HepG2 (cell line): ENCODE measurements around the gene RNPEPL1. TPM values are rescaled to one million over a fixed set of nuclear protein-coding genes. Genes with fewer than 3 reads are reported as not detected.

Experiments used
- ARID3A ChIP-seq: IDR thresholded peaks from 2 replicates; pipeline ENCODE4 v1.6.1; 2012; ENCODE audit warnings: low read depth, low read length, improper control_type of control experiment
- CENPT ChIP-seq: sonication (generic); formaldehyde crosslinking; IDR thresholded peaks from 2 replicates; pipeline ENCODE4 v1.8.0; 2022; ENCODE audit warnings: low read depth, mild to moderate bottlenecking, moderate library complexity, missing genetic modification reagents
- HOXA5 ChIP-seq: sonication (generic); formaldehyde crosslinking; IDR thresholded peaks from 2 replicates; pipeline ENCODE4 v1.4.0; 2020; ENCODE audit warnings: missing genetic modification reagents
- JUND ChIP-seq: sonication (generic); formaldehyde crosslinking; IDR thresholded peaks from 2 replicates; pipeline ENCODE4 v1.8.0; 2022; ENCODE audit warnings: mild to moderate bottlenecking, missing genetic modification reagents
- KDM2A ChIP-seq: sonication (generic); formaldehyde crosslinking; IDR thresholded peaks from 2 replicates; pipeline ENCODE4 v1.4.0; 2020; ENCODE audit warnings: low read depth, missing genetic modification reagents, borderline replicate concordance
- SNAPC4 ChIP-seq: sonication (generic); formaldehyde crosslinking; IDR thresholded peaks from 2 replicates; pipeline ENCODE4 v1.4.0; 2020; ENCODE audit warnings: mild to moderate bottlenecking, missing genetic modification reagents
- ZBTB2 ChIP-seq: sonication (generic); formaldehyde crosslinking; IDR thresholded peaks from 2 replicates; pipeline ENCODE4 v1.8.0; 2022; ENCODE audit warnings: low read depth, missing genetic modification reagents
- ZNF136 ChIP-seq: sonication (generic); formaldehyde crosslinking; IDR thresholded peaks from 2 replicates; pipeline ENCODE4 v1.8.1; 2022; ENCODE audit warnings: low read depth, mild to moderate bottlenecking, moderate library complexity, missing genetic modification reagents
- ZNF251 ChIP-seq: sonication (generic); formaldehyde crosslinking; IDR thresholded peaks from 2 replicates; pipeline ENCODE4 v1.9.0; 2021; ENCODE audit warnings: mild to moderate bottlenecking, missing genetic modification reagents
- ZNF281 ChIP-seq: sonication (generic); formaldehyde crosslinking; IDR thresholded peaks from 2 replicates; pipeline ENCODE4 v1.4.0; 2020; ENCODE audit warnings: missing genetic modification reagents, borderline replicate concordance
- ZNF501 ChIP-seq: sonication (generic); formaldehyde crosslinking; IDR thresholded peaks from 2 replicates; pipeline ENCODE4 v1.5.1; 2020; ENCODE audit warnings: mild to moderate bottlenecking, moderate library complexity, missing genetic modification reagents
- ZNF615 ChIP-seq: sonication (generic); formaldehyde crosslinking; IDR thresholded peaks from 2 replicates; pipeline ENCODE4 v1.5.0; 2020; ENCODE audit warnings: mild to moderate bottlenecking, missing genetic modification reagents, borderline replicate concordance
- ZNF720 ChIP-seq: sonication (generic); formaldehyde crosslinking; IDR thresholded peaks from 2 replicates; pipeline ENCODE4 v1.4.0; 2020; ENCODE audit warnings: missing genetic modification reagents
- ZNF768 ChIP-seq: sonication (generic); formaldehyde crosslinking; IDR thresholded peaks from 2 replicates; pipeline ENCODE4 v1.4.0; 2020; ENCODE audit warnings: missing genetic modification reagents
- polyA plus RNA-seq, 8 experiments: library from polyadenylated mRNA; depleted of rRNA in 3 of 8; stranded (reverse) in 7 of 8; unstranded in 1 of 8; fragments of >200 nt; fragmentation: Illumina TruSeq in 4 of 8; extraction: Trizol in 4 of 8; gene quantifications; 2 replicates each; pipeline versions ENCODE4 v1.2.1 to v1.2.3, GENCODE V29; 2011 to 2016; ENCODE audit warnings: low read depth in 4 of 8, missing spikeins in 1 of 8, mixed read lengths in 1 of 8; ENCODE audit not compliant: insufficient read depth in 1 of 8
- total RNA-seq, 5 experiments: library from RNA; depleted of rRNA; stranded (reverse); fragments of >200 nt; fragmentation: Illumina TruSeq; extraction: Trizol; gene quantifications; 2 replicates each; pipeline ENCODE4 v1.2.3, GENCODE V29; 2016; ENCODE audit warnings: low read depth in 1 of 5
- TF ChIP-seq, protein P1 (sequence below): IDR thresholded peaks from 2 replicates; pipeline ENCODE4 v1.6.1; 2016

Gene RNPEPL1
- total and polyA plus RNA-seq, 2 of the 13 experiments (the other 11 are each of a cell fraction or from before 2014, with no cell fraction given) = 13.0 to 18.0 TPM

DNA sequence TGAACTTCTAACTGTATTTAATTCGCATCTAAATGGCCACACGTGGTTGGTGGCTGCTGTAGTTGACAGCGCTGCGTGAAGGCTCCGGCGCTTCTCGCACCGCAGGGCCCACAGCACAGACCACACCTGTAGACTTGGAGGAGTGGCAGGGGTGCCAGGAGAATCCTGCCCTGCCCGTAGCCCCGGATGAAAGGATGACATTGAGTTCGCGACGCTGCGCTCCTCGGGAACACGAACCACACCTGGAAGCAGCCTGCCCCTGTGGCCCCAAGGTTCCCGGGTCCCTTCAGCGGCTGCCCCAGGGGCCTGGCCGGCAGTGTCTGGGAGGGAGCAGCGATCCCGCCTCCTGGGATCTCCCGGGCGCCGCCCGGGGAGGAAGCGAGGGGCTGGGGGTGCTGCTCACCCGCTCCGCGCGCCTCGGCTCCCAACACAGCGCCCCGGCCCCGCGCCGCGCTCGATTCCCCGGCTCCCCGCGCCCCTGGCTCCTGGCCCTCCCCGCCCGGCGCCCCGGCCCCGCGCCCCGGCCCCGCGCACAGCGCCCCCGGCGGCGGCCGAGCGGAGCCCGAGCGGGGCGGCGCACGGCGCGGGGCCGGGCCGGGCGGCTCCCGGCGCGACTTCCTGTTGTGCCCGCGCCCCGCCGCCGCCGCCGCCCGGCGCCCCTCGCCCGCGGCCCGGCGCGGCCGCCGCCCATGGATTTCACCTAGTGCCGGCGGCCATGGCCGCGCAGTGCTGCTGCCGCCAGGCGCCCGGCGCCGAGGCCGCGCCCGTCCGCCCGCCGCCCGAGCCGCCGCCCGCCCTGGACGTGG is at the start of gene RNPEPL1 (continued):
- no peak for TF ChIP-seq SNAPC4
- peak; percentile 59; the same call in 1 of the 2 replicates for TF ChIP-seq ZNF768
- no peak for TF ChIP-seq ZNF251 (CRISPR knock-in tag)
- TF ChIP-seq KDM2A (CRISPR knock-in tag) = peak; percentile 66; the same call in 1 of the 2 replicates
- TF ChIP-seq HOXA5 = no peak
- TF ChIP-seq ZNF615 (CRISPR knock-in tag) = no peak
- TF ChIP-seq ZNF720 (CRISPR knock-in tag) = no peak
- TF ChIP-seq JUND (CRISPR knock-in tag) = no peak
- TF ChIP-seq ZNF281 (CRISPR knock-in tag) = no peak
- TF ChIP-seq ZBTB2 (CRISPR knock-in tag) = peak; percentile 38; the same call in 1 of the 2 replicates
- peak; percentile 70; the same call in 1 of the 2 replicates for TF ChIP-seq CENPT
- TF ChIP-seq ARID3A = no peak
- no peak for TF ChIP-seq ZNF501
- TF ChIP-seq, protein P1, sequence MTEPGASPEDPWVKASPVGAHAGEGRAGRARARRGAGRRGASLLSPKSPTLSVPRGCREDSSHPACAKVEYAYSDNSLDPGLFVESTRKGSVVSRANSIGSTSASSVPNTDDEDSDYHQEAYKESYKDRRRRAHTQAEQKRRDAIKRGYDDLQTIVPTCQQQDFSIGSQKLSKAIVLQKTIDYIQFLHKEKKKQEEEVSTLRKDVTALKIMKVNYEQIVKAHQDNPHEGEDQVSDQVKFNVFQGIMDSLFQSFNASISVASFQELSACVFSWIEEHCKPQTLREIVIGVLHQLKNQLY (CRISPR knock-in tag) = no peak
- peak; percentile 74; the same call in 1 of the 2 replicates for TF ChIP-seq ZNF136
